HuH-7.5 (cell line): ENCODE data around the gene IL17RB.

Experiments
- DNase-seq: peaks from one replicate; pipeline ENCODE4 v3.0.0; 2011; ENCODE audit warnings: low spot score

The IL17RB gene, protein sequence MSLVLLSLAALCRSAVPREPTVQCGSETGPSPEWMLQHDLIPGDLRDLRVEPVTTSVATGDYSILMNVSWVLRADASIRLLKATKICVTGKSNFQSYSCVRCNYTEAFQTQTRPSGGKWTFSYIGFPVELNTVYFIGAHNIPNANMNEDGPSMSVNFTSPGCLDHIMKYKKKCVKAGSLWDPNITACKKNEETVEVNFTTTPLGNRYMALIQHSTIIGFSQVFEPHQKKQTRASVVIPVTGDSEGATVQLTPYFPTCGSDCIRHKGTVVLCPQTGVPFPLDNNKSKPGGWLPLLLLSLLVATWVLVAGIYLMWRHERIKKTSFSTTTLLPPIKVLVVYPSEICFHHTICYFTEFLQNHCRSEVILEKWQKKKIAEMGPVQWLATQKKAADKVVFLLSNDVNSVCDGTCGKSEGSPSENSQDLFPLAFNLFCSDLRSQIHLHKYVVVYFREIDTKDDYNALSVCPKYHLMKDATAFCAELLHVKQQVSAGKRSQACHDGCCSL

GRCh38 chr3:53846134-53846850, at the start of gene IL17RB, which contains the start of gene CHDH:
TSS of gene IL17RB (plus strand) at chr3:53846568. CDS start at chr3:53846589, 21 bp downstream.
TSS of gene CHDH (minus strand) at chr3:53846419. CDS start at chr3:53824008, 22,411 bp downstream.
- peak; percentile 51 for DNase-seq

GRCh38 chr3:53798144-53798543, 48.2 kb upstream of the IL17RB start:
- no peak for DNase-seq

- DNase-seq = no peak
Observed at GRCh38 chr3:53799338-53799865, 47.0 kb upstream of the IL17RB start.

- DNase-seq = no peak
Observed at GRCh38 chr3:53800041-53800906, 46.1 kb upstream of the IL17RB start.

GRCh38 chr3:53801319-53801718, 45.0 kb upstream of the IL17RB start:
- DNase-seq = no peak

- no peak for DNase-seq
Observed at GRCh38 chr3:53802256-53802880, 44.0 kb upstream of the IL17RB start.

- DNase-seq = no peak
Observed at GRCh38 chr3:53803124-53803815, 43.1 kb upstream of the IL17RB start.

- no peak for DNase-seq
Observed at GRCh38 chr3:53803816-53804695, 42.3 kb upstream of the IL17RB start.

DNA sequence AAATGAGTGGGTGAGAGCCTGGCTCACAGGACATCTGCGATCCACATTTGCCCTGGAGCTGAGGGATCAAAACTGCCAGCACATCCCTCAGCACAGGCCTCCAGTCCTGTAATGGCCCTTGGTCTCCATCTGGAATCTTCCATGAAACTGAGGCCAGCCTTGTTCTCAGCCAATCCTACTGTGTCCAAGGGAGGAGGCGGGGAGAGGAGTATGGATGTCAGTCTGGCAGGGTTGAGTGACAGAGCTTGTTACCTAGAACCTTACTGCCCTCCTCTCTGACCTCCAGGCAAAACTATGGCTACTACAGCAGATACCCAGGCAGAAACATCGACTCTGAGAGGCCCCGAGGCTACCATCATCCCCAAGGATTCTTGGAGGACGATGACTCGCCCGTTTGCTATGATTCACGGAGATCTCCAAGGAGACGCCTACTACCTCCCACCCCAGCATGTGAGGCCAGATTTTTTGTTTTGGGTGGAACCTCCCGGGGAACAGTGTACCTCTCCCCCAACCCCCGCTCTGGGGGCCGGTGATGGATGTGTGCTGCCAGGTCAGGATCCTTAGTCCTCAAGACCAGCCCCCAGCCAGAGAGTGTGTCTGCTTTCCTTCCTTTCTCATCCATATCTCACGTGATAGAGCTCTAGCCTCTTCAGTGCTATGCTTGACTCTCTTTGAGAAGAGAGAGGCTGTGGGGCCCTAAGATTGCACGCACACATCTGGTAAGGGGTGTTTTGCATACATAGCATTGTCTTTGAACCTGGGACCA, 41.5 kb upstream of the IL17RB start:
- DNase-seq = no peak

DNA sequence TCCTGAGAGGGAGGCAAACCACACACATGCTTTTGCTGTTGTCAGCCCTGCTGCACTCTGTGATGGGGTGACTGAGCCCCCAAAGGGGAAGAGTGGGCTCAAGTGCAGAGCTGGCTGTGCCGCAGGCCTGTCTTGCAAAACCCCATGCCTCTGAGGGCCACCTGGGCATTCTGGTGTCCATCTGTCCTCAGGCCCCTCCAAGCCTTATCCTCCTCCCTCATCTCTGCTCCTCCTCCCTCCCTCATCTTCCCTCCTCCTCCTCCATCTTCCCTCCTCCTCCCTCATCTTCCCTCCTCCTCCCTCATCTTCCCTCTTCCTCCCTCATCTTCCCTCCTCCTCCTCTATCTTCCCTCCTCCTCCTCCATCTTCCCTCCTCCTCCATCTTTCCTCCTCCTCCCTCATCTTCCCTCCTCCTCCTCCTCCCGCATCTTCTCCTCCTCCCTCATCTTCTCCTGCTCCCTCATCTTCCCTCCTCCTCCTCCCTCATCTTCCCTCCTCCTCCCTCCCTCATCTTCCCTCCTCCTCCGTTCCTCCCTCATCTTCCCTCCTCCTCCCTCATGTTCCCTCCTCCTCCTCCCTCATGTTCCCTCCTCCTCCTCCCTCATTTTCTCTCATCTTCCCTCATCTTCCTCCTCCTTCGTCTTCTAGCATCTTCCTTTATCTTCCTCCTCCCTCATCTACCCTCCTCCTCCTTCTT, 40.8 kb upstream of the IL17RB start:
- DNase-seq = no peak

DNA sequence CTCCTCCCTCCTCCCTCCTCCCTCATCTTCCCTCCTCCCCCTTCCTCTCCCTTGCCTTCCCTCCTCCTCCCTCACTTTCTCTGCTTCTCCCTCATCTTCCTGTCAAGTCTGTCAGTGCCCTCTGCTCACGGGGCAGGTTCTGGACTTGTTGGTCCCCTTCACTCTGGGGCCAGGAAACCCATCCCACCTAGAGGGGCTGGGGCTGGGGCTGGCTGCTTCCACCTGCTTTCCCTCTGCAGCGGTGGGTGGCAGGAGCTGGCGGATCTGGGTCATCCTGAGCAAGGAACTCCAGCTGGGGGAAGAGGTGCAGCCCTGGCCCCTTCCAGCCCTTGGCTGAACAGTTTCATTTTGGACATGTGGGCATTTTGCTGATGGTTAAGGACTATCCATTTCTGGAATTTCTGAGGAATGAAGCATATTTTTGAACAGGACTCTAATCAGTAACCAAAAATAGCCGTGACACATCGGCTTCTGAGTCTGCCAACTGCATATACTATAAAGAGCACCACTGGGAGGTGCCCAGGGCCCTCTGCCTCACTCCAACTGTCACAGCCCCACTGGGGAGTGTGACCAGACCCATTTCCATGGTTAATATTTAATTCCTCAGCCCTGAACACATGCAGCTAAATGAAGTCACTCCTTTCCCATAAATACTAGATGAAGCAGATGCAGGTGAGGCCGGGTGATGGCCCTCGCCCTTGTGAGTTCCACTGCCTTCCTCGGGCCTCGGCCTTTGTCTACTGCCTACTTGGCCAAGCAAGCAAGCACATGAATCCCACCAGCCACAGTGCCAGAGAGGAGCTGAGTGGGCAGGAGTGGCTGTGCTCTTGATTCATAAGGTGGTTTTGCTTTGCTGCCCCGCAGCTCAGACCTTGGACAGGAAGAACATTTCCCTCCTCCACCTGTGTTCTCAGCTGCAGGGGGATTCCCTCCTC, 39.9 kb upstream of the IL17RB start:
- DNase-seq = no peak

GRCh38 chr3:53807117-53807810, 39.1 kb upstream of the IL17RB start:
- no peak for DNase-seq

GRCh38 chr3:53808496-53808895, 37.9 kb upstream of the IL17RB start:
- no peak for DNase-seq

GRCh38 chr3:53809267-53809666, 37.1 kb upstream of the IL17RB start:
- DNase-seq = no peak

- DNase-seq = no peak
Observed at GRCh38 chr3:53809764-53810400, 36.5 kb upstream of the IL17RB start.
